Inflammatory macrophage (primary cell): ENCODE measurements around the gene MRGPRX3.
"Not testable (repeated sequence)": the region's sequence is repeated elsewhere in the genome, so short reads cannot be mapped to it uniquely, and the experiment has no call there.

Experiments used
- DNase-seq, 2 donors: peaks; one replicate each; pipeline ENCODE4 v3.0.0-alpha.2; 2020 to 2022
- total RNA-seq, 18 experiments: gene quantifications; one replicate each; lab custom pipeline; 2026; ENCODE audit warnings: mixed read lengths in 6 of 18, inconsistent platforms in 2 of 18; lab: John Stamatoyannopoulos, UW

MRGPRX3 gene
- 0 to 0.17 (median 0) reads per million in 18 experiments for total RNA-seq

- no peak for DNase-seq
Observed at GRCh38 chr11:18132341-18132740, at the start of gene MRGPRX3. Gene MRGPRX3, plus strand, starts transcription at chr11:18132571. Its CDS starts 4,632 bp downstream, at chr11:18137203.

- no peak for DNase-seq
Observed at GRCh38 chr11:18088366-18088765, 44.0 kb upstream of the MRGPRX3 start.

DNA sequence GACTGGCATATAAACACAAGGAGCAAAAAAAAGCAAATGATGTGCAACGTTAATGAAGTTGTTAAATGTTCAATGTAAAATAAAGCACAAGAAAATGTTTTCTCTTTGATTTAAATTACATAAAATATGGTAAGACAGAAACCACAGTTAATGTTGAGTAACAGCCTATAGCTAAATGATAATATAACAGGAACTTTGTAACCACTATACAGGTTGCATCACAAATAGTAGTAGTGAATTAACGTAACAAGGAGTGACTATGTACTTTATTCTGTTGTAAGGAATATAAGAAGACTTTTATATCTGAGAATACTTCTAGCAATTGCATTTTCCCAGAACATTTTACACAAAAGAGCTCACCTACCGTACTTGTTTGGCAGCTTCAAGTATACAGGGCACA lies 43.4 kb upstream of the MRGPRX3 start:
- peak in 1 of 2 donors; percentile 60 for DNase-seq

DNA sequence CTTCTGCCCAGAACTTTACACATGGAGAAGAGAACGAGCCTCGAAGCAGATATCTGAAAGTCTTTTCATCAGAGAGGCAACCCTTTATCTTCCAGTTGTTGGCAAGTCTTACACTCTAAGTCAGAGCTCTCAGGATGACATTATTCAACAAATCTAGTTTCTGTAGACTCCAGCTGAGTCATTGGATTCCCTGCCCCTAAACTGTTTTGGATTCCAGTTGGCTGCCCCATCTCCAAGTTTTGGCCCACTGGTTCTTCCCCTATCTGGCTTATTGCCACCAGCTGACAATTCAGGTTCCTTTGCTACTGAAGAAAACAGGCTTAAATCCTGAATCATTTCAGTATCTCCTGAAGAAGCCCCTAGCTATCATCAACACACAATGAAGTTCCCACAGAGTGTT lies 40.6 kb upstream of the MRGPRX3 start:
- no peak for DNase-seq

- DNase-seq = no peak
Observed at GRCh38 chr11:18093959-18094358, 38.4 kb upstream of the MRGPRX3 start.

- DNase-seq = peak in 1 of 2 donors; percentile 4
Observed at GRCh38 chr11:18100926-18101656, 31.3 kb upstream of the MRGPRX3 start.

DNA sequence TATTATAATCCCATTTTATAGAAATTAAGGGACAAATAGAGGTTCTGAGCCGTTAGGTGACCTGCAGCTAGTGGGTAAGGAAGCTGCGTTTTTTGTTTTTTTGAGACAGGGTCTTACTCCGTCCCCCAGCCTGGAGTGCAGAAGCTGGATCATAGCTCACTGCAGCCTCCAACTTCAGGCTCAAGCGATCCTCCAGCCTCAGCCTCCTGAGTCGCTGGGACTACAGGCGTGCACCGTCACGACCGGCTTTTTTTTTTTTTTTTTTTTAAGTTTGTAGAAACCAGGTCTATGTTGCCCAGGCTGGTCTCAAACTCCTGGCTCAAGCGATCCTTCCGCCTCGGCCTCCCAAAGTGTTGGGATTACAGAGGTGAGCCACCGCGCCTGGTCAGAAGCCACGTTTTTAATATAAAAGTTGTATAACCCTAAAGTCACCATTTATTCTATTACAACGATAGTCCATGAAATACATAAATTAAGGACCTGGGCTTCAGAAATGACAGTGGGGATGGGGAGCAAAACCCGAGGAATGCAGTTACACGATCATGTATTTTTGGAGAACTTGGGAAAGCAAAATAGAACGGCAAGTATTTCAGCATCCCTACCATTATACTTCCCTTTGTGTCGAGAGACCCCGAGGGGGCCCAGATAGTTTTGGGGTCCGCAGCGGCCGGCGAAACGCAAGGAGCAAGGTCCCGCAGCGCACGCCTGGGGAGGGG lies 27.1 kb upstream of the MRGPRX3 start:
- DNase-seq = no peak

DNA sequence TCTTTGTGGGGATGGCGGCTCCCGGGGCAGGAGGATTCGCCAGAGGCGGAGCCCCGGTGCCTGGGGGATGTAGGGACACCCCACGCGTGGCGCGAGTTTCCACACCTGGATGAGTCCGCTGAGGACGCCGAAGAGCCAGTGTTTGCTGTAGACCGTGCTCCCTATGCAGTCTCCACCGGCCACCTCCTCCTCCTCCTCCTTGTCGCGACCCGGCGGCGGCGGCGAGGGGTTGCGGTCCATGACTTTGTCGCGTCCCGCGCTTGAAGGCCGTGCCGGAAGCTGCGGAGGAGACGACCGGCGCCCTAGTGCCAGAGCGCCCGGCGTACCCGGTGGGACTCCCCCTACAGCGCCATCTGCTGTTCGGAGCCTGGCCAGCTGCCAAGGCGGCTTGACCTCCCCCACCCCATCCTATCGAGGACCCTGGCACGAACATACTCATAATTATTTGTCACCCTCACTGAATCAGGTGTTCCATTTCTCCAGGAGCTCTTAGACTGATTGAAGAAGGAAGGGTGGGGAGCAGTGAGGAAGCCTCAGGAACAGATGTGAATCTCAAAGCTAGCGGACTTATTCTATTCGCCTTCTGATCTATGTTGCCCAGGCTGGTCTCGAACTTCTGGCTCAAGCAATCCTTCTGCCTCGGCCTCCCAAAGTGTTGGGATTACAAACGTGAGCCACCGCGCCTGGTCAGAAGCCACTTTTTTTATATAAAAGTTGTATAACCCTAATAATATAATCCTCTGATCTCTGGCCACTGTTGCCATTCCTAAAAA lies 26.4 kb upstream of the MRGPRX3 start, which contains the start of gene SAAL1:
TSS of gene SAAL1 (minus strand) at position 281 of the 773 bp plus-strand sequence. CDS start at position 240, 41 bp downstream.
- peak; percentile 81 to 87 for DNase-seq

GRCh38 chr11:18106688-18107087 lies 25.7 kb upstream of the MRGPRX3 start:
- no peak for DNase-seq

GRCh38 chr11:18108254-18108653 lies 24.1 kb upstream of the MRGPRX3 start:
- no peak for DNase-seq

- no peak for DNase-seq
Observed at GRCh38 chr11:18111005-18111404, 21.4 kb upstream of the MRGPRX3 start.

- peak; percentile 58 to 63 for DNase-seq
Observed at GRCh38 chr11:18115360-18116127, 16.8 kb upstream of the MRGPRX3 start.

- not testable (repeated sequence) for DNase-seq
Observed at GRCh38 chr11:18121331-18121828, 11.0 kb upstream of the MRGPRX3 start.

DNA sequence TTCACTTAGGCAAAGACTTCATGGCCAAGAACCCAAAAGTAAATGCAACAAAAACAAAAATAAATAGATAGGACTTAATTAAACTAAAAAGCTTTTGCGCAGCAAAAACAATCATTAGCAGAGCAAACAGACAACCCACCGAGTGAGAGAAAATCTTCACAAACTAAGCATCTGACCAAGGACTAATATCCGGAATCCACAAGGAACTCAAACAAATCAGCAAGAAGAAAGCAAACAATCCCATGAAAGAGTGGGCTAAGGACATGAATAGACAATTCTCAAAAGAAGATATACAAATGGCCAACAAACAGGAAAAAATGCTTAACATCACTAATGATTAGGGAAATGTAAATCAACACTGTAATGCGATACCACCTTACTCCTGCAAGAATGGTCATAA lies 1.3 kb upstream of the MRGPRX3 start:
- DNase-seq = not testable (repeated sequence)

GRCh38 chr11:18135308-18135707 lies 2.9 kb downstream of the MRGPRX3 start:
- DNase-seq = no peak

- DNase-seq = no peak
Observed at GRCh38 chr11:18137186-18137800, 4.9 kb downstream of the MRGPRX3 start.

DNA sequence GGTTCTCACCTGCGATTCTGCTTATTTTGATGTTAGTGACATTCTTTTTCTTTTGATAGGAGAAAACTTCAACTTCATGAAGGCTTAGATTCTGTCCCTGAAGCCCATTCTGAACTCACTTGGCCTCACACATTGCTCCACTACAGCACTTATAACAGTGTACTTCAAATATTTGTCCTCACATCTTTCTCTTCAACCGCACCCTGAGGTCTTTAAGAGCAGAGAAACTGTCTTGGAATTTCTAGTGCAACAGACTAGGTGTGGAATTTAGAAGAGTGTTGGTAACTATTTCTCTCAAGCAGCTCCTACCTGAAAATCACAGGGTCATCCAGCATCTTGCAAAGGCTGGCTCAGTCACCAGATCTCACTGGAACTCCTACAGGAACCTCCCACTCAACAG lies 7.8 kb downstream of the MRGPRX3 start:
- no peak for DNase-seq

- DNase-seq = no peak
Observed at GRCh38 chr11:18144243-18144642, 11.9 kb downstream of the MRGPRX3 start.

DNA sequence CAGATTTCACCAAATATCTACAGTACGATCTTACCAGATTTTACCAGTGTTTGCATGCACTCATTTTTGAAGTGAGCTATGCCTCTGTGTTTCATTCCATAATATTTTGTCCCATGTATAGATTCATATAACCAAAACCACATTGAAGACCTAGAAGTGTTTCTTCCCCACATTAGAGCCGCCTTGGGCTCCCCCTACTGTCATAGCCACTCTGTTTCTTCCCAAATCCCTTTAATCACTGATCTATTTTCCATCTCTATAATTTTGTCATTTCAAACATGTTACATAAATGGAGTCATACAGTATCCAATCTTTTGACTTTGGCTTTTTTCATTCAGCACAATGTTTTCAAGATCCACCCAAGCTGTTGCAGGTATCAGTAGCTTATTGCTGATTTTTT lies 12.7 kb downstream of the MRGPRX3 start:
- no peak for DNase-seq

DNA sequence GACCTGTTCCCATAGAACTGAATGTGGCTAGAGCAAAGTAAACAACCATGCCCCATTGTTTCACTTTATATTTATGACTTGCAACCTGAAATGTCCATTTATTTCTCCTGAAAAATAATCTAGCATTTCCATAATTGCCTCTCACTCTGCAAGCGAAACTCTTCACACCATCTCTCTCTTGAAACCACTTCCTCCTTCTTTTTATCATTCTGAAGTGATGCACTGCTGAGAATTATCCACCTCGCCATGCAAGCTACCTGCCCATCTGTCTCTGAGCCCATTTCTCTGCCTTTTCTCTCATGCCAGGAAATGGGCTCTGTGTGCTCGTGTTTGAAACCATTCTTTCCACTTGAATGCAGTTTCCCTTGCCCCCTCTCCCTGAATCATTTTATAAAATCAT lies 13.5 kb downstream of the MRGPRX3 start:
- DNase-seq = no peak

DNA sequence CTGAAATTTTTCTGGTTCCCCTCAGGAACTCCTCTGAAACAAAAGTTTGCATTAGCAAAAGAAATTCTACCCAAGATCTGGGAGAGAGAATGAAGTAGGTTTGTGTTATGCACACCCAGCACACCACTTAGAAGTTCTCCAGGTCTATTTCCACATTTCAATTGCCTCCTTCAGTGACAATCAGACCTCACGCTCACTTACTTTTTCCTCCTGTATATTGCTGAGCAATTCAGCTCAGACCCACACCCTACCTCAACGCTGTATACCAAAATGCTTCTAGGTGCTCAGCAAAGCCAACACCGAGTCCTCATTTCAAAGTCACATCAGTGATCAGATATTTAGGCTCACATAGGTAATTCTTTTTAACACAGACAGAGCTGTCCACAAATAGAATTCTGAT lies 19.2 kb downstream of the MRGPRX3 start:
- no peak for DNase-seq

GRCh38 chr11:18168372-18168771 lies 36.0 kb downstream of the MRGPRX3 start:
- DNase-seq = no peak
